Measurements from ENCODE around the gene RNF148.

Gene RNF148

GRCh38 chr7:122702872-122703510 lies at the start of gene RNF148:
RNF148 (minus strand) TSS chr7:122702922; CDS start chr7:122702750, 172 bp downstream.
- no peak for DNase-seq

GRCh38 chr7:122750389-122750788 lies 47.7 kb upstream of the RNF148 start:
- no peak for DNase-seq

GRCh38 chr7:122748195-122748594 lies 45.5 kb upstream of the RNF148 start:
- no peak for DNase-seq

GRCh38 chr7:122746948-122747347 lies 44.2 kb upstream of the RNF148 start:
- no peak for DNase-seq

- no peak for DNase-seq
Measured at GRCh38 chr7:122743211-122743610, 40.5 kb upstream of the RNF148 start.

- DNase-seq: no peak
Measured at GRCh38 chr7:122738947-122739346, 36.2 kb upstream of the RNF148 start.

- no peak for DNase-seq
Measured at GRCh38 chr7:122736183-122736582, 33.5 kb upstream of the RNF148 start.

- no peak for DNase-seq
Measured at GRCh38 chr7:122727759-122728158, 25.0 kb upstream of the RNF148 start.

GRCh38 chr7:122727354-122727753 lies 24.6 kb upstream of the RNF148 start:
- no peak for DNase-seq

GRCh38 chr7:122726881-122727280 lies 24.2 kb upstream of the RNF148 start:
- DNase-seq: no peak

- no peak for DNase-seq
Measured at GRCh38 chr7:122724366-122724765, 21.6 kb upstream of the RNF148 start.

GRCh38 chr7:122719010-122719578 lies 16.4 kb upstream of the RNF148 start:
- no peak for DNase-seq

GRCh38 chr7:122717356-122718089 lies 14.8 kb upstream of the RNF148 start:
- no peak for DNase-seq

- no peak for DNase-seq
Measured at GRCh38 chr7:122715183-122715582, 12.5 kb upstream of the RNF148 start.

- no peak for DNase-seq
Measured at GRCh38 chr7:122710916-122711315, 8.2 kb upstream of the RNF148 start.

GRCh38 chr7:122709930-122710646 lies 7.4 kb upstream of the RNF148 start:
- no peak for DNase-seq

GRCh38 chr7:122706836-122707235 lies 4.1 kb upstream of the RNF148 start:
- no peak for DNase-seq

- DNase-seq: no peak
Measured at GRCh38 chr7:122699017-122699416, 3.7 kb downstream of the RNF148 start, which contains the start of gene RNF133. RNF133 (minus strand) TSS chr7:122699117; CDS start chr7:122698918, 199 bp downstream.

- DNase-seq: no peak
Measured at GRCh38 chr7:122695816-122696215, 6.9 kb downstream of the RNF148 start.

- DNase-seq: no peak
Measured at GRCh38 chr7:122694697-122695096, 8.0 kb downstream of the RNF148 start.

GRCh38 chr7:122692769-122693309 lies 9.9 kb downstream of the RNF148 start:
- no peak for DNase-seq

- DNase-seq: no peak
Measured at GRCh38 chr7:122691569-122692235, 11.0 kb downstream of the RNF148 start.

Measured in NCI-H187 (cell line).